NCI-H510A treated with DMSO at 0.1 percent for 48 hours (cell line): ENCODE data around the gene AIP.

ENCODE experiments used
- DNase-seq: peaks from one replicate; lab custom pipeline; 2025; lab: John Stamatoyannopoulos, UW

AIP gene

DNA sequence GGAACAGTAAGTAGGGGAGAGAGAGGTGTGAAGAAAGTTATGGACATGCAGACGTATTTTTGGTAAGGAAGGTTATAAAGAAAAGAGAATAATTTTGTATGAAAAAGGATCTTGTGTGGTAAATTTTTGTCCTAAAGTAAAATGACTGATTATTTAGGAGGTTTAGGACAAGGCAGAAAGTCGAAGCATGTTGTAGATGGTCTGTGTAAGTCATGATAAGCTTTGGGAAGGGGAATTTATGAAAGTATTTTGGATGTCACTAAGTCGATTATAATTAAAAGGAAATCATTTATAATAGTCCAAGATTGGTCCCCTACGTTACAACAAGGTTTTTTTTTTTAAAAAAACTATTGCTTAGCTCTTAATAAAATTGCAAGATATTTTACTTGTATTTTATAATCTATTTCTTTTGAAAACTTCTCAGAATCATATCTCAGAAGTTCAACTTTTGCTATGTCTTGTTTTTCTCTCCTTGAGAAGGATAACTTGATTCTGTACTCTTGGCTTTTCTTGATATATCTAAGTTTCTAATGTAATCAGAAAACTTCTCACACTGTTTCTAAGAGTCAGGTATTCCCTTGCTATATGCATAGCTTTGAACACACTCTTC is 51.3 kb downstream of the AIP start:
- no peak for DNase-seq

GRCh38 chr11:67535561-67535960 is 52.7 kb downstream of the AIP start:
- no peak for DNase-seq

DNA sequence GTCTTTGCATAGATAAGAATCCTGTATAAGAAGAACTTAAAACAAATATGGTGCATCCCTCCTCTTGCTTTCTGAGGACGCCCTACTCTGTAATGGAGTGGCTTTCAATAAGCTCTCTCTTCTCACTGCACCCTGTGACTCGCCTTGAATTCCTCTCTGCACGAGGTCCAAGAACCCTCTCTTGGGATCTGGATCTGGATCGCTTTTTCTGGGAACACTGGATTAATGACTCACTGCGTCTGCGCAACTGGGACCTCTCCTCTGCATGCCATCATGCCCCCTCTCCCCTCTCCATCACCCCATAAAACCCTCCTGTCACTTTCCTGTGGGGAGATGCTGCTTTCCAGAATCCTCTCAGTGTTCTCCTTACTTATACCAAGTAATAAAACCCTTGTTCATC is 55.5 kb downstream of the AIP start:
- no peak for DNase-seq

- no peak for DNase-seq
Observed at GRCh38 chr11:67538823-67539505, 56.1 kb downstream of the AIP start.

GRCh38 chr11:67539550-67539949 is 56.7 kb downstream of the AIP start:
- no peak for DNase-seq
